Measurements from ENCODE around the gene MICOS13.
"Not testable (repeated sequence)": the region's sequence is repeated elsewhere in the genome, so short reads cannot be mapped to it uniquely, and the experiment has no call there.

MICOS13 gene

GRCh38 chr19:5703819-5704818 lies 23.8 kb upstream of the MICOS13 start:
- no peaks in the 10 kb centered on the region for H3K79me1 ChIP-seq (ENCODE audit: low read length)
- no peak overlapping the region for H2BK120ac ChIP-seq (ENCODE audit: low read depth, low read length)
- H3K27ac ChIP-seq (ENCODE audit: low read depth, low read length), result no peak overlapping the region
- no peaks in the 10 kb centered on the region for H3K27me3 ChIP-seq (ENCODE audit: insufficient read depth, low read length, poor library complexity)
- no peak overlapping the region for H3K4me2 ChIP-seq (ENCODE audit: low read length)
- H3K56ac ChIP-seq (ENCODE audit: low read length), result no peak overlapping the region
- H3K79me2 ChIP-seq (ENCODE audit: control insufficient read depth, insufficient read depth, low read length), result no peaks in the 10 kb centered on the region
- no peak overlapping the region for H3K4ac ChIP-seq (ENCODE audit: low read depth, low read length)
- H3K18ac ChIP-seq (ENCODE audit: low read length), result no peak overlapping the region
- no peaks in the 10 kb centered on the region for H3K4me1 ChIP-seq (ENCODE audit: control insufficient read depth, low read depth, low read length)
- H2AK5ac ChIP-seq (ENCODE audit: low read length), result no peak overlapping the region
- H2BK15ac ChIP-seq (replicated peaks; ENCODE audit: low read depth), result no peak overlapping the region
- no peak overlapping the region for H3K23ac ChIP-seq (ENCODE audit: low read length)
- no peak for DNase-seq
- H3K36me3 ChIP-seq (ENCODE audit: control insufficient read depth, insufficient read depth, low read length), result peaks cover 16% of the 10 kb centered on the region
- no peak overlapping the region for H2BK5ac ChIP-seq (ENCODE audit: low read length)
- no peak overlapping the region for H3K4me3 ChIP-seq (ENCODE audit: low read length)
- no peak overlapping the region for H4K5ac ChIP-seq (ENCODE audit: low read length)
- H3K9ac ChIP-seq (ENCODE audit: low read length), result no peak overlapping the region
- no peak overlapping the region for H4K8ac ChIP-seq (ENCODE audit: low read depth, low read length)
- no CpG with 5 or more reads among the region's 40 CpGs for whole genome bisulfite sequencing (ENCODE audit: extremely low coverage, insufficient coverage, low lambda C conversion rate)

GRCh38 chr19:5702053-5702410 lies 21.7 kb upstream of the MICOS13 start:
- H2AK5ac ChIP-seq (ENCODE audit: low read length); H3K4me3 ChIP-seq (ENCODE audit: low read length); H2BK5ac ChIP-seq (ENCODE audit: low read length); DNase-seq; H2BK120ac ChIP-seq (ENCODE audit: low read depth, low read length); H3K27me3 ChIP-seq (ENCODE audit: insufficient read depth, low read length, poor library complexity); H3K18ac ChIP-seq (ENCODE audit: low read length); H3K79me1 ChIP-seq (ENCODE audit: low read length); H3K4me2 ChIP-seq (ENCODE audit: low read length); H3K56ac ChIP-seq (ENCODE audit: low read length); H4K5ac ChIP-seq (ENCODE audit: low read length); H4K8ac ChIP-seq (ENCODE audit: low read depth, low read length); H3K4me1 ChIP-seq (ENCODE audit: control insufficient read depth, low read depth, low read length); H2BK15ac ChIP-seq (replicated peaks; ENCODE audit: low read depth); H3K9ac ChIP-seq (ENCODE audit: low read length); H3K23ac ChIP-seq (ENCODE audit: low read length); H3K27ac ChIP-seq (ENCODE audit: low read depth, low read length); H3K79me2 ChIP-seq (ENCODE audit: control insufficient read depth, insufficient read depth, low read length); H3K4ac ChIP-seq (ENCODE audit: low read depth, low read length): not testable (repeated sequence)
- no CpG with 5 or more reads among the region's 28 CpGs for WGBS (ENCODE audit: extremely low coverage, insufficient coverage, low lambda C conversion rate)
- peaks cover 14% of the 10 kb centered on the region for H3K36me3 ChIP-seq (ENCODE audit: control insufficient read depth, insufficient read depth, low read length)

GRCh38 chr19:5700455-5701092 lies 20.3 kb upstream of the MICOS13 start:
- H3K4me2 ChIP-seq (ENCODE audit: low read length), result no peak overlapping the region
- no peaks in the 10 kb centered on the region for H3K79me2 ChIP-seq (ENCODE audit: control insufficient read depth, insufficient read depth, low read length)

GRCh38 chr19:5698635-5699422 lies 18.5 kb upstream of the MICOS13 start:
- no peak overlapping the region for H4K5ac ChIP-seq (ENCODE audit: low read length)
- DNase-seq, result no peak
- H3K4ac ChIP-seq (ENCODE audit: low read depth, low read length), result no peak overlapping the region
- H2BK120ac ChIP-seq (ENCODE audit: low read depth, low read length), result no peak overlapping the region
- no peak overlapping the region for H2BK5ac ChIP-seq (ENCODE audit: low read length)
- no peaks in the 10 kb centered on the region for H3K79me2 ChIP-seq (ENCODE audit: control insufficient read depth, insufficient read depth, low read length)
- H3K56ac ChIP-seq (ENCODE audit: low read length), result no peak overlapping the region
- H3K27me3 ChIP-seq (ENCODE audit: insufficient read depth, low read length, poor library complexity), result no peaks in the 10 kb centered on the region
- no peak overlapping the region for H2AK5ac ChIP-seq (ENCODE audit: low read length)
- H2BK15ac ChIP-seq (replicated peaks; ENCODE audit: low read depth), result no peak overlapping the region
- H3K4me3 ChIP-seq (ENCODE audit: low read length), result no peak overlapping the region
- H3K4me2 ChIP-seq (ENCODE audit: low read length), result no peak overlapping the region
- no peak overlapping the region for H3K27ac ChIP-seq (ENCODE audit: low read depth, low read length)
- H3K9ac ChIP-seq (ENCODE audit: low read length), result no peak overlapping the region
- no peak overlapping the region for H3K18ac ChIP-seq (ENCODE audit: low read length)
- no peaks in the 10 kb centered on the region for H3K4me1 ChIP-seq (ENCODE audit: control insufficient read depth, low read depth, low read length)
- no peak overlapping the region for H3K23ac ChIP-seq (ENCODE audit: low read length)
- H3K79me1 ChIP-seq (ENCODE audit: low read length), result no peaks in the 10 kb centered on the region
- peaks cover 10% of the 10 kb centered on the region for H3K36me3 ChIP-seq (ENCODE audit: control insufficient read depth, insufficient read depth, low read length)
- no peak overlapping the region for H4K8ac ChIP-seq (ENCODE audit: low read depth, low read length)
- WGBS (ENCODE audit: extremely low coverage, insufficient coverage, low lambda C conversion rate), result no CpG with 5 or more reads among the region's 38 CpGs

More at GRCh38 chr19:5700455-5701092, 20.3 kb upstream of the MICOS13 start:
- H2BK5ac ChIP-seq (ENCODE audit: low read length), result no peak overlapping the region
- H3K36me3 ChIP-seq (ENCODE audit: control insufficient read depth, insufficient read depth, low read length), result peaks cover 8% of the 10 kb centered on the region
- H4K5ac ChIP-seq (ENCODE audit: low read length), result no peak overlapping the region
- H3K9ac ChIP-seq (ENCODE audit: low read length), result no peak overlapping the region
- no peak overlapping the region for H3K56ac ChIP-seq (ENCODE audit: low read length)
- H2BK120ac ChIP-seq (ENCODE audit: low read depth, low read length), result no peak overlapping the region
- H3K4me3 ChIP-seq (ENCODE audit: low read length), result no peak overlapping the region
- H3K4ac ChIP-seq (ENCODE audit: low read depth, low read length), result no peak overlapping the region
- no peak overlapping the region for H3K18ac ChIP-seq (ENCODE audit: low read length)
- H2BK15ac ChIP-seq (replicated peaks; ENCODE audit: low read depth), result no peak overlapping the region
- no peak for DNase-seq
- H3K23ac ChIP-seq (ENCODE audit: low read length), result no peak overlapping the region
- no CpG with 5 or more reads among the region's 22 CpGs for WGBS (ENCODE audit: extremely low coverage, insufficient coverage, low lambda C conversion rate)
- no peak overlapping the region for H3K27ac ChIP-seq (ENCODE audit: low read depth, low read length)
- no peaks in the 10 kb centered on the region for H3K79me1 ChIP-seq (ENCODE audit: low read length)
- no peak overlapping the region for H4K8ac ChIP-seq (ENCODE audit: low read depth, low read length)
- no peaks in the 10 kb centered on the region for H3K4me1 ChIP-seq (ENCODE audit: control insufficient read depth, low read depth, low read length)
- no peaks in the 10 kb centered on the region for H3K27me3 ChIP-seq (ENCODE audit: insufficient read depth, low read length, poor library complexity)
- H2AK5ac ChIP-seq (ENCODE audit: low read length), result no peak overlapping the region

- no peaks in the 10 kb centered on the region for H3K4me1 ChIP-seq (ENCODE audit: control insufficient read depth, low read depth, low read length)
- H3K56ac ChIP-seq (ENCODE audit: low read length), result no peak overlapping the region
- H3K18ac ChIP-seq (ENCODE audit: low read length), result no peak overlapping the region
- H3K36me3 ChIP-seq (ENCODE audit: control insufficient read depth, insufficient read depth, low read length), result peaks cover 11% of the 10 kb centered on the region
- H2BK15ac ChIP-seq (replicated peaks; ENCODE audit: low read depth), result no peak overlapping the region
- H3K4me3 ChIP-seq (ENCODE audit: low read length), result no peak overlapping the region
- H3K4ac ChIP-seq (ENCODE audit: low read depth, low read length), result no peak overlapping the region
- no peak overlapping the region for H2AK5ac ChIP-seq (ENCODE audit: low read length)
- no CpG with 5 or more reads among the region's 30 CpGs for WGBS (ENCODE audit: extremely low coverage, insufficient coverage, low lambda C conversion rate)
- no peak overlapping the region for H2BK120ac ChIP-seq (ENCODE audit: low read depth, low read length)
- H3K27me3 ChIP-seq (ENCODE audit: insufficient read depth, low read length, poor library complexity), result no peaks in the 10 kb centered on the region
- no peak for DNase-seq
- no peak overlapping the region for H3K9ac ChIP-seq (ENCODE audit: low read length)
- H4K5ac ChIP-seq (ENCODE audit: low read length), result no peak overlapping the region
- no peak overlapping the region for H3K27ac ChIP-seq (ENCODE audit: low read depth, low read length)
- no peak overlapping the region for H2BK5ac ChIP-seq (ENCODE audit: low read length)
- peaks cover 7% of the 10 kb centered on the region for H3K79me2 ChIP-seq (ENCODE audit: control insufficient read depth, insufficient read depth, low read length)
- peaks cover 4% of the 10 kb centered on the region for H3K79me1 ChIP-seq (ENCODE audit: low read length)
- no peak overlapping the region for H3K4me2 ChIP-seq (ENCODE audit: low read length)
- H4K8ac ChIP-seq (ENCODE audit: low read depth, low read length), result no peak overlapping the region
- H3K23ac ChIP-seq (ENCODE audit: low read length), result no peak overlapping the region
These were observed 17.7 kb upstream of the MICOS13 start for GRCh38 chr19:5697890-5698634.
